ENCODE data around the gene SMIM35.
"Not testable (repeated sequence)": the region's sequence is repeated elsewhere in the genome, so short reads cannot be mapped to it uniquely, and the experiment has no call there.

Gene SMIM35

GRCh38 chr11:118078911-118079411 is 7.8 kb downstream of the SMIM35 start:
- no peak for DNase-seq

- DNase-seq = no peak
Observed at GRCh38 chr11:118076754-118077281, 9.9 kb downstream of the SMIM35 start, which contains the start of gene TMPRSS4. Gene TMPRSS4 (plus strand): TSS chr11:118077078. CDS start chr11:118077303, 225 bp downstream.

- DNase-seq = no peak
Observed at GRCh38 chr11:118074785-118075184, 12.0 kb downstream of the SMIM35 start.

- no peak for DNase-seq
Observed at GRCh38 chr11:118074091-118074685, 12.6 kb downstream of the SMIM35 start.

GRCh38 chr11:118073554-118073953 is 13.2 kb downstream of the SMIM35 start:
- no peak for DNase-seq

GRCh38 chr11:118071416-118072030 is 15.2 kb downstream of the SMIM35 start:
- DNase-seq = no peak

GRCh38 chr11:118068945-118069612 is 17.7 kb downstream of the SMIM35 start:
- no peak for DNase-seq

GRCh38 chr11:118068206-118068944 is 18.4 kb downstream of the SMIM35 start:
- DNase-seq = no peak

- no peak for DNase-seq
Observed at GRCh38 chr11:118067006-118067405, 19.8 kb downstream of the SMIM35 start.

GRCh38 chr11:118065384-118065783 is 21.4 kb downstream of the SMIM35 start:
- DNase-seq = no peak

GRCh38 chr11:118064956-118065355 is 21.8 kb downstream of the SMIM35 start:
- DNase-seq = no peak

- not testable (repeated sequence) for DNase-seq
Observed at GRCh38 chr11:118062631-118063030, 24.1 kb downstream of the SMIM35 start.

- DNase-seq = not testable (repeated sequence)
Observed at GRCh38 chr11:118062181-118062580, 24.6 kb downstream of the SMIM35 start.

- no peak for DNase-seq
Observed at GRCh38 chr11:118061586-118062125, 25.1 kb downstream of the SMIM35 start.

GRCh38 chr11:118060869-118061268 is 25.9 kb downstream of the SMIM35 start:
- DNase-seq = no peak

GRCh38 chr11:118060081-118060661 is 26.6 kb downstream of the SMIM35 start:
- no peak for DNase-seq

GRCh38 chr11:118059246-118059940 is 27.4 kb downstream of the SMIM35 start:
- DNase-seq = no peak

- no peak for DNase-seq
Observed at GRCh38 chr11:118058311-118059245, 28.2 kb downstream of the SMIM35 start.

GRCh38 chr11:118057251-118058145 is 29.3 kb downstream of the SMIM35 start:
- no peak for DNase-seq
